GM18499 (cell line): ENCODE measurements around the gene NEBL.

Experiments
- ATAC-seq: cut with Tn5 transposase; IDR thresholded peaks from one replicate; pipeline ENCODE4 v1.9.1; 2021; ENCODE audit warnings: moderate number of reproducible peaks; ENCODE audit not compliant: insufficient read depth, unreplicated experiment

NEBL gene

DNA sequence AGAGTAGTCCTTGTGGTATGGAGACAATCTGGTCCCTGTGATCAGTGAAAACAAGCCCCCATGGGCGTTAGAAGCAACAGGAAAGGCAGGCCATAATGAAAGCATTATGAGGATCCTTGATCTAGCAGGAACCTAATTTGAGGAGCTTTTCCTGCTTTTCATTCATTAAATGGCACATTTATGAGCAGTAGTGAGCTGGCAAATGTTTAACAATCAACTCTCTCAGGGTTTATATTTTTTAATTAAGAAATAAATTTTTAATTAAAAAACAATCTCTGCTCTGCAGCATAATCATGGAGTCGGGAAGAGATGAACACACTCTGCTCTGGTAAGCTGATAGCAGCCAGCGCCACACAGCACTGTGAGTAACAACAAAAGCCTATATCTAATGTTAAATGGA is 11.3 kb upstream of the NEBL start:
- ATAC-seq = no peak

DNA sequence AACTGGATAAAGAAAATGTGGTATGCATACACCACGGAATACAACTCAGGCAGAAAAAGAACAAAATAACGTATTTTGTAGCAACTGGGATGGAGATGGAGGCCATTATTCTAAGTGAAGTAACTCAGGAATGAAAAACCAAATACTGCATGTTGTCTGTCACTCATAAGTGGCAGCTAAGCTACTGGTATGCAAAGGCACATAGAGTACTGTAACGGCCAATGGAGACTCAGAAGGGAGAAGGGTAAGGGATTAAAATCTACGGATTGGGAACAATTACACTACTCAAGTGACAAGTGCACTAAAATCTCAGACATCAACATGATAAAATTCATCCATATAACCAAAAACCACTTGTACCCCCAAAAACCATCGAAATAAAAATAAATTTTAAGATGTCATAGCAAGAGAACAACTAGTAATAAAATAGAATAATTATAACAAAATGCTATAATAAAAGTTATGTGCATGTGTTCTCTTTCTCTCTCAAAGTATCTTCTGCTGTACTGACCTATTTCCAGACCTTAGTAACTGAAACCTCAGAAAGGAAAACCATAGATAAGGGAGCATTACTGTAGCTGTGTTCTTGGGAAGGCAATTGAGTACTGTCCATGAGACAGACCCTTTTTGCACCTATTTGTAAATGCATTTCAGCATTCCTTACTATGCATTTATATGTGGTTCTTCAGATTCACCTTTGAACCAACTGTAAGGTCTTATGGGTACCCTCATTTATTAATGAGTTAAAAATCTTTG is 6.7 kb upstream of the NEBL start:
- no peak for ATAC-seq

DNA sequence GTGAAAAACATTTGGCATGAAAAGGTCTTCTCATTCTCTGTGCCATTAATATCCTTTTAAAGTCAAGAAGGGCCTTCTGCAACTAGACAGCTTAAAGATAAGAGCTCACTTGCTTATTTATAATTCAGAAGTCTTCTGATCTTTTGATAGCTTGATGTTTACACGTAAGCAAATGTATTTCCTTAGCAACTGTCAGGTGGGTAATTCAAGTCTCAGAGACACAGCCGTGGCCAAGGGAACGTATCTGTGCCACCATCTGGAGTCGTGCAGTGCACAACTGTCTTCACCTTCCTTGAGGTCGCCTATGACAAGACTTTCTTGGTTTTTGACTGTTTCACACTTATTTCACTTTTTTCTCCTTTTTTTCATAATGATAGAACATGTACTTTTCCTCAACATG is 4.0 kb upstream of the NEBL start:
- ATAC-seq = no peak

DNA sequence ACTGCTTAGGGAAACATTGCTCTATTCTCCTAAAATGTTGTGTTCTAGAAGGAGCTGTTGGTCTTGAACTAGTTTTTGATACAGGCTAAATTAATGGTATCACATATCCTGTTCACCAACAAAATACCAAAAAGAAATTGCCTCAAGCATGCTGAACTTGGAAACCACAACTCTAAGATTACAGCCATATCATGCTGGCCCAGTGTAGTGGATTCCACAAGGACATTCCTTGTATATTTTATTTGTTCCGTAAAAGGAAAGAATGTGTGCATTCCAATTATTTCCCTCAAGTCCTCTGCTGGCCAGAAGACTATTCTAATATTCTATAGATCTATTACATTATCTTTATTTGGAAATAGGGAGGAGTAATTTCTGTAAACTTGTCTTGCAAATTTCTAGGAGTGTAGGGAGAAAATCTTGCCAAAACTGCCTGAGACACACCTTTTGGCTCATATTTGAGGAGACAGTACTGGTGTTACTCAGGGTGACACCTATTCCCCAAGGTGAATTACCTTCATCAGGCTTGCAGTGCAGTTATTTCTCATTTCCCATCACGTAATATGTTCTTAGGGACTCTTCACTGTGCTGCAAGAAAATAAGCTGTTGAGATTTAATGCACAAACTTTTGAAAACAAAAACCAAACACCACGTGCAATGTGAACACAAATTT is 1.9 kb upstream of the NEBL start:
- no peak for ATAC-seq

DNA sequence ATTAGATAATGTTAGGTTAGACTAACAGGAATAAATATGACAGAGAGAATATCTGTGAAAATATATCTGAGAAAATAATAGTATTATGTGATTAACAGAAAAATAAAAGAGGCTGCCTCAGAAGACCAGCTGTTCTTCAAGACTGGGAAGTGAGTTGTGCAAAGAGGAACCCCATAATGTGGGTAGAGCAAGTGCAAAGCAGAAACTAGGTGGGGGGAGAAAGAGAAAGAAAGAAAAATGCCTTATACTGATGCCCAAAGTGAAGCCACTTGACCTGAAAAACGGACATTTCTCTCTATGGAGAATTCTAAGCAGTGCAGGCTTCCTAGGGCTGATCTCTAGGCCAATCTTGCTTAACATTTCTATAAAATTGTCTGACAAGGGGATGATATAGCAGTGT is 3.8 kb downstream of the NEBL start:
- no peak for ATAC-seq

DNA sequence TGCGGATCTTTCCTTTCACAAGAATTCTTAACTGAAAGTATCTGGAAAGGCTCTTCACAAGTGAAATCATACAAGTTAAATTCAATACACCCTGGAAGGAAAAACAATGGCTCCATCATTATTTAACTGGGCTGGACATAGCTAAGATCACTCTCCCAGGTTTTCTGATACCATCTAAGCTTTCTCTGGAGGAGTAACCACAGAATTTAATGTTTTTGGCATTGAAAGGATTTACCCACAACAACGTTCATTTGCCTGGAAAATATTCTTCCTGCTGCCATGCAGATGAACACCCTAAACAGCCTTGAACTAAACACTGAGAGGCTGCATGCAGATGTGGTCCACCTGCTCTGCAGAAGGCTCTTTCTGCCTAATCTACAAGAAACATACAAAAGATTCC is 4.3 kb downstream of the NEBL start:
- no peak for ATAC-seq

DNA sequence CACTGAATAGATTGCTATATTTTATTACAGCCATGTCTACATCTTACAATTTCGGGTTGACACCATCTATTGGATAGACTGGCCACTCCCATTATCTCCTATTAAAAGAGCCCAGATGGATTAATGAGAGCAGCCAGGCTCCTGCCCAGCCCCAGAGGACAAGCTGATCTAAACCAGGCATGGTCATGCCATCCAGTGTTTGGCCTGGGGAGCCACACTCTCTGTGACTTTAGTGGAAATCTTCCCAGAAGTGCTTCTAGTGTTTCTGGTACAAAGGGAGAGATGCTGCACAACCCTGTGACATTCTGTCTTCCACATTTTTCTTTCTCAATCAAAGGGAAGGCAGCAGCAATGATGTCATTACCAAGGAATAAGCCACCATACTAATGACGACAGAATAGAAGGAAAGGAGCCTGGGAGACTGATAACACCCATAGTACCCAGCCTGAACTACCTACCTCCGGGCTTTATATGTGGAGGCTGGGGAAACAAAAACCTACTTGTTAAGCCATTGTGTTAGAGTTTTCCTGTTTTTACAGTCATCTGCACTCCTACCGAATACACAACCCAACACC is 5.0 kb downstream of the NEBL start:
- no peak for ATAC-seq

DNA sequence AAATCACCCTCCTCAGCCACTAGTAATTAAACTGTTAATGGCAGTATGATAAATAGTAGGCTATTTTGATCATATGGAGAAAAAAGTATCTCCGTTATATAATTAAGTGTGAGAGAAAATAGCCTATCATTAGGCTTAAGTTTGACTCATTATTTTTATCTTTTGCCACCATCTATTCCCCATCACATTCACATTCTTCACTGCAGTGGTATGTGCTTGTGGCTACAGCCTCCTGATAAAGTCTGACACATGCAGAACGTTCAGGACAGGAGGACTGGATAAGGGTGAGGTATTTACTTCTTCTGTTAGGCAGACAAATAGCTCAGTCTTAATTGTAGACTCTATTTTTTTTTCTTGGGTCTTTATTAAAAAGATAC is 5.8 kb downstream of the NEBL start:
- no peak for ATAC-seq

DNA sequence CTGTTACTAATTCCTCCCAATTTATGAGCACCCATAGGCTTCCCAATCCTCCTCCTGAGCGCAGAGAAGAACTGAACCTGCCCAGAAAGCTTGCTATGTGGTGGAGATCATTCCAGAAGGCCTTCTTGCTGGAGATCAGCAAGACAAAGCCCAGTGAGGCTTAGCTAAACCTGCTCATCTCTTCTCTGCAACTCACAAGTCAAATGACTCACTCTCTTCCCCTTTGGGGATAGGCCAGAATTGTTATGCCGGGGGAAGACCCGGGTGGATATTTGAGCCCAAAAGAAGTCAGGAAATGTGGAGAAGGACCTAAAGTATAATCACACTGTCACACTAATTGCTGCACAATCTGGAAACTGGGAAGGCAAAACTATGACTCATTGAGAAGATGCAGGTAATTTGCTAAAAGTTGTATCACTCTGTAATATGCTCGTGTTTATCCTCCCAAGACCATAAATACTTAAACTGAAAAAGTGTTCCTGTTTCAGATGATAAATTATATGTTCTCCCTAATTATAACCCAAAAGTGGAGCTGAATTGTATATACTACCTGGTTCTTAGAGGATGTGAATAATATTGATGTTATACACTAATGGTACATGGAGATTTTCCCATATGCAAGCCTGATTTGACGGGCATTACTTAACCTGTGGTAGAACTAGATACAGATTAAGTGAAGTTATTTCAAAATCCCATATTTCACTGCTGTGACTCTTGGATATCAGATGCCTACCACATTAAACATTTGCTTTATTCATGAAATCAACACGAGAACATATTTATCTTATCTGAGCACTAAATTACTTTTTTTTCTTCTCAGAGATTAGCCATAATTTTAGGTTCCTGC is 6.4 kb downstream of the NEBL start:
- no peak for ATAC-seq

DNA sequence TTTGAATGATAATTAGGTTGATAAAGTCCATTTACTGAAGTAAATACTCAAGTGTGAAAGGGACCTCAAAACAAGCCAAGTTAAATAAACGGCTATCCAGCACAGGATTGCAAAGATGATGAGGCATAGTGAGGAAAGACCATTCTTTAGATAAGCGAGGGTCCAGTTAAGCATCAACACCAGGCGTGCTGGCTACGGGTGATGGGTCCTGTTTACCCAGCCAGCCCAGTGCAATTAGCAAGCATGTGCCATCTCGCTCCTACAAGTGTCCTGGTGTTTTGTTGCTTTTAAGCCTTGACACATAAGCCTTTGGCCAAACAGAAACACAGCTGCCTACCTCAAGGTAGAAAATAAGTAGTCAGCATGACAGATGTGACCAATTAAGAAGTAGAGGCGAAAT is 7.1 kb downstream of the NEBL start:
- no peak for ATAC-seq

DNA sequence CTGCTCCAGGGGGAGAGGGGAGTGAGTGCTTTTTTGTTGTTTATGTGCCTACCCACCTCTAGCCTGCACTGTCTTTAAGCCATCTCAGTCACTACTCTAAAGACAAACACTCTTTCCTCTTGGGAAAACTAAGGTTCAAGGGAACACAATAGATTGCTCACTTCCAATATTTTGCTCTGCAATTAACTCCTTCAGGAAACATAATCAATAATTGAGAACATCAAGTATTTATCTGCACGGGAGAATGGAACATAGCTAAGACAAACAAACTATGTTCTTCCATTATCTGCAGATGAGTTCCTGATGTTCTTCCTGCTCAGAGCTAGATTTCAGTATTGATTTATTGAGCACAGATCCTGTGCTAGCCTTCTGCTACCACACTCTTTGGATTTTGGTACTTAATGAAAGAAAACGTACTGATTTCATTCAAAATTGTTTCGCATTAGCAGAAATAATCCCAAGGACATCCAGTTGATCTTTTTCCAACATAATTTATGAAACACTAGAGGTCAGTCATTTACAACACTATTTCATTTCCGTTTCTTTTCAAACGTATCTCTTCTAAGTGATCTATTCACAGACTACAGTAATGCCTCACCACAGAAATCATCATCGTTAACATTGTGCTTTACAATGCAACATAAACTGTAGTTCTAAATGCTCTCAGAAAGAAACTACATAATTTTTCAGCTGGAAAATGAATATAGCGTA is 8.3 kb downstream of the NEBL start:
- ATAC-seq = no peak

DNA sequence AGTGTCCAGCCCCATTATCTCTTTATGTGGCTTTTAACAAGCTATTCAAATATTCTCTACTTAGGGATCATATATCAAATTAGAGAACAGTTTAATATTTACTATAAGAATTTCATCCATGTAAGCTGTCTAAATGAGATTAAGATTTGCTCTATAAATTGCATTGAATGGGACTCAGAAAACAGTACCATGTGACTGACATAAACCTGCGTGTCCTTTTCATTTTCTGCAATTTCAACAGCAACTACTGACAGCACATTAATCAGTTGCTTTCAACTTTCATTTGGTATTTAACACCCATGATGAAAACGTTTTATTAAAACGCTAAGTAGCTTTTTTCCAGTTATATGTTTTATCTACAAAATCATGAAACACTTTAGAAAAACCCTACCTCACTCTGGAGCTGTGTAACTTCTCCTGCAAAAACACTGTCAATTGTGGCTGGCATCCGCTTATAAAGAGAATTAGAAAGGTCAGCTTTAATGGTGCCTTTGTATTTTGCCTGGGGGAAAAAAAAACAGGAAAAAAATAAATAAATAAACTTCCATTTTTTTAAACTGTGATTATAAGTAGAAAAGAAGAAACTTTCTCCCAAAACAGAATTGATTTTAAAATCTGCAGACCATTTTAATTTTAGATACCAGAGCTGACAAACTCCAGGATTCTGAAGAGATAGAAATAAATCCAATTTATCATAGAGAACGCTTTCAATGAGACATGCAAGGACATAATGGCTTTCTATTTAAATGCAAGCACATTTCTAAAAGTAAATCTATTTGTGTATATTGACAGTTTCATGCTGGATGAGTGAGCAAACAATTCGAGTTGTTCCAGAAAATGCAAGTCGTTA is 9.2 kb downstream of the NEBL start:
- no peak for ATAC-seq

DNA sequence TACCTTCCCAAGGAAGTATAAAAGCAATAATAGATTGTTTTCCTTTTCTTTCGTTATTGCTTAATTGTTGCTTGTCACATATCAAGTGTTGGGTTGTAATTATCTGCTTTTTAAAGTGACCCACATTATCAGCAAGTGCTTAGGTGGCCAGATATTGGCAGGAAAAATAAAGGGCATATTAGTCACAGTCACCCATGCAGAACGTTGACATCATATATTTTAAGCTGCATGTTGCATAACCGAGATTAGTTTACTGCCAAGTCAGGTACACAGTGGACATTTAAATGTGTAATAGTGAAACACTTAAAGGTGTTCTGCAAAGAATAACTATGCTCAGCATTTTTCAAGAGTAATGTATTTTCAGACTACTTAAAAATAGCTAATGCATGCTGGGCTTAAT is 11.4 kb downstream of the NEBL start:
- no peak for ATAC-seq

DNA sequence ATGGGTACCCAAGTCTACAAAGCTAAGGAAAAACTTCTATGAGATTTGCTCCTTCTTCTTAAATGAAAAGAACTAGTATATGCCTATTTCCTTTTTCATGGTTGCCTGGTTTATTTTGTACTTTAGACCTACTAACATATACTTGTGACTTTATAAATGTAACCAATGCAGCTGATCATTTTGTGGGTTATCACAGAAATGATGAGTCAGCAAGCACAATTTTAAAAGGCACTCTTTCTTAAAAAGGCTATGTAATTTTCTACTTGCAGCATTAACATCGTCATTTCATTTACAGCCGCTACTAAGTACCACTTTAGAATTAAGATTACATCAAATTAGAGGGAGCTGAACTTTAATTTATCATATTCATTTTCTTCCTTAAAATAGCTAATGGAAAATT is 13.6 kb downstream of the NEBL start:
- ATAC-seq = no peak

DNA sequence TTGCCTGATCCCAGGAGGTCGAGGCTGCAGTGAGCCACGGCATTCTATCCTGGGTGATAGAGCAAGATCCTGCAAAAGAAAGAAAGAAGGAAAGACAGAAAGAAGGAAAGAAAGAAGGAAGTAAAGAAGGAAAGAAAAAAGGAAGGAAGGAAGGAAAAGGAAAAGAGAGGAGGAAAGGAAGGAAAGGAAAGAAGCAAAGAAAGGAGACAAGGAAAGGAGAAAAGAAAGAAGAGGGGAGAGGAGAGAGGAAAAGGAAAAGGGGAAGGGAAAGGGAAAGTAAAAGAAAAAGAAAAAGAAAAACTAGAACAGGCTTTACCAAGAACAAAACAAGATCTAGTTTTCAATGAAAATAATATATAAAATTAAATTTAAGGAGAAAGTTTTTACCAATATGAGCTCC is 15.0 kb downstream of the NEBL start:
- no peak for ATAC-seq

DNA sequence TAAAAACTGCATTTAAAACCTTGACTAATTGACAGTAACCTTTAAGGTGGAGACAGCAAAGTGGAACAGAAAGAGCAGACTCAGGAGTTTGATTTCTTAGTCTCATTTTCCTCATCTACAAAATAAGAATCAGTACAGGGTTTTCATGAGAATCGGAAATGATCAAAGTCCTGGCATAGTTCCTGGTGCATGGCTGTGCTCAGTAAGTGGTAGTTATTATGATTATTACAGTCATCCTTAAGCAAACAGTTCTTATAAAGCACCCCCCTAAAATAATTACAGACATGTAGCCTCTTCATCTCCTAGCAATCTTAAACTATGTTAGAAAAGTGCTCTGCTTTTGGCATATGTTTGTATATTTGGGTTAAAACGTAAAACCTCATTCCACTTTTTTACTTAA is 18.0 kb downstream of the NEBL start:
- ATAC-seq = no peak

DNA sequence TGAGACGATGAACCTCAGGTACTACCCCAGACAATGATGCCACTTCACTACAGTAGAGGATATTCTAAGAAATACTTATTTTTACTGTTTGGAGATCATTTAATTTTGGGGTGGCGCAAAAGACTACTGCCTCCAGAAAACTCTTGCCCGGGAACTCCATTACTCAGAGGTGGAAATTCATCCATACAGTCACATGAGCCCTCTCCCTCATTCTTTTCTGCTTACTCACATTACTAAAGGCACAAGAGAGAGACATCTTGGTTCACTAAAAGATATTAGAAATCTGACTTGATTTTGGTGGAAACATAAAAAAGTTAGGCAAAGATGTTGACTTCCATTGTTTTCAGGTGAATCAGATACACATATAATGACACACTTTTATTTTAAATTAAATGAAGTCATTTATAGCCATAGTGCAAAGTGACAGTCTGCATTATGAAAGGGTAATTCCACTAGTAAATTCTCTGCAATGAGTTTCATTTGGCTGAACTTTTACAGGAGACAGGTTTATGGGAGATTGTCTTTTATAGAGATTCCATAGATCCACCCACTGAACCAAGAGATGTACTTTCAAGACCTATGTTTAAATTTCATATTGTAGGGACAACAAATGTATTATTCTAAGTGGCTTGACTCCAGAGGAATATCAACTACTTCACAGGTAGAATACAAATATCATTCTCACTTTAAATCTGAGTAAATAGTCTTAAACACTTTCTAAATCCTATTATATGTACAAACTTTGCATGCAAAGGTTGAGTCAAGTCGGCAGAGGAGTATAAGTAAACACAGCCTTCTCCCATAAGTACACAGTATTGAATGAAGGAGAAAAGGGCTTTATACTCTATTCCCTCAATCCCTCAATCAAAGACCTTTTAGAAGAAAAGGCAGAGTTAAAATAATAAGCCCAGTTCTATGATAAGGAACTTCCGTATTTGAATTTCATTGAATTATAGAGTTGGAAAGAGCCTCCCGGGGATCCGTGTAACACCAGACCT is 18.8 kb downstream of the NEBL start:
- ATAC-seq = no peak

DNA sequence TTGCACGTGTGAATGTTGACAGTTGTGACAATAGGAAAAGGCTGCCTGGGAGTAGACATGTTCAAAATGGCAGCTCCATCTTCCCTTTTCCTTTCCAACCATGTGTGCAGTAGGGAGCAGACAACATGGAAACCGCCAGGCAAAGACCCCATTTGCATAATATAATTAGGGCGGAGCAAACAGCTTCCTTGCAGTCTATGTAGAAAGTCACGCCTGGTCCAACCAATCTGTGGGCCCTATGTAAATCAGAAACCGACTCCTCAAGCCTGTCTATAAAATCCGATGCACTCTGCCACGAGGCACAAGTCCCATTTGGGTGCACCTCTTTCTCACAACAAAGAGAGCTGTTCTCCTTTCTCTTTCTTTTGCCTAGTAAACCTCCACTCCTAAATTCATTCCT is 19.6 kb downstream of the NEBL start:
- ATAC-seq = no peak
